Right ventricle myocardium inferior (tissue), 1 donor: Measurements from ENCODE around the gene KNSTRN. TPM values are rescaled to one million over a fixed set of nuclear protein-coding genes. Genes with fewer than 3 reads are reported as not detected.

Experiments used
- ATAC-seq: fragments of 200-7000 bp; cut with Tn5 transposase; one replicate; pipeline ENCODE4 v1.9.1; 2020; ENCODE audit warnings: mild to moderate bottlenecking, moderate library complexity
- DNase-seq: peaks from one replicate; pipeline ENCODE4 v3.0.0; 2021; ENCODE audit errors: missing footprints
- intact Hi-C: fragments of 100-400 bp; cut with DNase I; formaldehyde crosslinking; loops from one replicate; pipeline ENCODE4 v1.11.0; 2022
- long read RNA-seq: library from polyadenylated mRNA; unstranded; transcript quantifications from one replicate; pipeline ENCODE4 v2.0.0, GENCODE V29; 2021
- total RNA-seq: library from RNA; stranded (reverse); fragmentation: NEBNext Ultra II Directional; extraction: Animal tissue kit (Norgen Biotek cat#: 25700); gene quantifications from one replicate; pipeline ENCODE4 v1.2.1, GENCODE V29; 2021
- donor health status: DM: no; HTN: yes; CAD: no; lungs with severe emphysema.

KNSTRN gene
- total RNA-seq = 8.5 TPM
- long read RNA-seq, partial matches to known transcripts = 0 of 1 reads
- long read RNA-seq, other reads (novel, unspliced or antisense) = 0 of 1 reads

DNA sequence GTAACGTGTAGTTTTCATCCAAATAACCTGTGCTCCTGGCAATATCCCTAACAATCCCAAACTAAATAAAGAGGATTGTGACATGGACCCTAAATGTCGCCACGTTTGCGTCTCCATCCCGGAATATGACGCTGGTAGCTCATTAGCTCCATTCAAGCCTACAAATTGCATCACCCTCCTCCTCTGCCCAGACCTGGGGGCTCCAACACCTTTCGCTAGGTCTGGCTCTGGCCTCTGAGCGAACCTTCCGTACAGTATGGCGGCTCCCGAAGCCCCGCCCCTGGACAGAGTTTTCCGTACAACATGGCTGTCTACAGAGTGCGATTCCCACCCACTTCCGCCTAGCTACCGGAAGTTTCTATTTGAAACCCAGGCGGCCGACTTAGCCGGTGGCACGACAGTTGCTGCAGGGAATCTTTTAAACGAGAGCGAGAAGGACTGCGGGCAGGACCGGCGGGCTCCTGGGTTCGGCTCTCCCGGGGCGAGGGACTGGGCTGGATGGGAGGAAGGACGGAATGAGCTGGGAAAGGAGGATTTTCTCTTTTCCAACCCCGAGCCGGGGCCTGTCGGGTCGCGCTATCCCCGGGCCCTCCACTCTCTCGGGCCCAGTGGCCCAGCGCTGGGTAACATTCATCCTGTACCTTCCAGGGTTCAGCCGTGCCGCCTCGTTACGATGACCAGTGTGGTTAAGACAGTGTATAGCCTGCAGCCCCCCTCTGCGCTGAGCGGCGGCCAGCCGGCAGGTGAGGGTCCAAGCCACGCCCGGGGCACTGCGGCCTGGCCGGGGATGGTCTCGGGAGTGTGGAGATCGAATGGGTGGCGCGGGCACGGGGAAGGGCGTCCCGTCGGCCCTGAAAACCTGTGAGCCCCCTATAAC is at the start of gene KNSTRN:
Gene KNSTRN (plus strand): TSS at position 142 of the 877 bp plus-strand sequence. CDS start 115 bp downstream, at position 257.
- DNase-seq (peak; percentile 95), ATAC-seq (peak; percentile 98)
- intact Hi-C loops = no loop called here

DNA sequence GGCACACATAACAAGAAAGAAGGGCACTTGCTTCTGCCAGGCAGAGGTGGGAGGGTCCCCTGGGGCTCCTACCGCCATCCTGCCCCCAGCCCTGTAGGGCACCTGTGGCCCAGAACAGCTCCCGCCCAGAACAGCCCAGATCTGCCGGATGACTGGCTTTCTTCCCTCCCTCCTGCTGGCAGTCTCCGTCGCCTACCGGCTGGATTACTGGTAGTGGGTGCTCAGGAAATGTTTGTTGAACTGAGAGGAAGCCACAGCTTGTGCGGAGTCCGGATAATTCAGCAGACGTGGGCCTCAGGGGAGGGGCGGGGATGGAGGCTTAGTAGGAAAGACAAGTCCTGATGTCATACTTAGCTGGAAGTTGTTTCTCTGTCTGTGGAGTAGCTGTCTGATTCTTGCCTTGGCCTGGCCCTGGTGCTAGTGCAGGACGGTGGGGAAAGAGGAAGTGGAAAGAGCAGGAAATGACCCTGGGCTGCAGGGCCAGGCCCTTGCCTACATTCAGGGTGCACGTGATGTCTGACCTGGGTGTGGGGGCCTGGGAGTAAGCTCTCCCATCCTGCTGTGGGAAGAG is 48.5 kb upstream of the KNSTRN start:
- ATAC-seq = peak; percentile 38
- intact Hi-C loops = loop anchor here (10.0 kb wide), 1 partner anchor 229 kb away; the partner anchor contains the start of gene BMF
- peak; percentile 91 for DNase-seq

GRCh38 chr15:40334541-40334940 is 48.0 kb upstream of the KNSTRN start:
- no peak for ATAC-seq
- intact Hi-C loops = loop anchor here (10.0 kb wide), 1 partner anchor 230 kb away; the partner anchor contains the start of gene BMF
- no peak for DNase-seq

DNA sequence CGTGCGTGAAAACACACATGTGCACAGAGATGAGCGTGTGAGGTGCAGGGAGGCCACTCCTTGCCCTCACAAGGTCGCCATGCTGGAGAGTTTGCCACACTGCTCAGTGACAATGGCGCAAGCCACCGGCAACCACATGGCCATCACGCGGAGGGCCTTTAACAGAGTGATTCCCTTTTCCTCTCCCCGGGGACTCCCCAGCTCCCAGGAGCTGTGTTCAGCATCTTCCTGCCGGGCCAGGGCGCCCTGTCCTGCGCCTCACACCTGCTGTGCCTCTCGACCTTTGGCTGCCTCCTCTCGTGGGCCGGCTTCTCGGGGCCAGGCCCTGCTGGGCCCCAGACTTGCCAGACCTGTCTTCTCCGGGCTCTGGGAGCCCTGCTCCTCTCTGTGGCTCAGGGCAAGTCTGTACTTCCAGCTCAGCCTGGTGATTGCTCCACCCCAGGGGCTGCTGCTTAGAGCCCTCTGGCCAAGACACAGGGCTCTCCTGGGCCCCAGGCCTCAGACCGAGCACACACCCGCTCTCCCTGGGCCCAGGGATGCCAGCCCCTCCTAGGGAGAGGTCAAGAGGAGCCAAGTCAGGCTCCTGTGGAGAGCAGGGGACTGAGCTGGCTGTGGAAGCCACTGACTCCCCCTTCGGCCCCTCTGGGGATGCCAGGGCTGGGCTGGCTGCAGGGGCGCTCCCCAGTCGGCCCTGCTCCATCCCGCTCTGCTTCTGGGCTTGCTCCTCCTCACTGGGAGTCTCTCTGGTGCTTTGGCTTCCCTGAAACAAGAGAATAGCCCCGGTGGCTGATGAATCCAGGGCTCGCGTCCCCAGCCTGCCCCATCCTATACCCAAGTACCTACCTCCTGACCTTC is 47.4 kb upstream of the KNSTRN start:
- ATAC-seq (no peak), DNase-seq (no peak)
- intact Hi-C loops = loop anchor here (10.0 kb wide), 1 partner anchor 230 kb away; the partner anchor contains the start of gene BMF

- intact Hi-C loops = loop anchor here (10.0 kb wide), 1 partner anchor 231 kb away; the partner anchor contains the start of gene BMF
- no peak for DNase-seq
Observed at GRCh38 chr15:40335938-40336743, 46.4 kb upstream of the KNSTRN start.

DNA sequence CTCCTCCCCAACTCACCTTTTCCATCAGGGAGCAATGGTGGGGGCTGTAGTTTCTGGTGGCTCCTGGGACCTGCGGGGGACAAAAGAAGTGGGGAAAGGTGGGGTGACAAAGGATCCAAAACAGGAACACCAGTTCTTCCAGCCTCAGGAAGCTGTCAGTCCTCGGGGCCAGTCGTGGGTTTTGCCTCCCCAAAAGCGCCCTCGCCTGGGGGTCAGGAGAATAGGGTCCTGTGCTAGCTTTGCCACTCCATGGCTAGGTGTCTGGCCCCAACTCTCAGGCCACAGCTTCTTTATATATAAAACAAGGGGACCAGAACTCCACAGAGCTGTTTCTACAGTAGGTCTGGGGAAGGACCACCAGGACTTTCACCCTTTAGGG is 45.8 kb upstream of the KNSTRN start:
- DNase-seq = no peak
- ATAC-seq = no peak
- intact Hi-C loops = loop anchor here (10.0 kb wide), 1 partner anchor 232 kb away; the partner anchor contains the start of gene BMF

More at GRCh38 chr15:40335938-40336743, 46.4 kb upstream of the KNSTRN start:
- ATAC-seq = no peak

DNA sequence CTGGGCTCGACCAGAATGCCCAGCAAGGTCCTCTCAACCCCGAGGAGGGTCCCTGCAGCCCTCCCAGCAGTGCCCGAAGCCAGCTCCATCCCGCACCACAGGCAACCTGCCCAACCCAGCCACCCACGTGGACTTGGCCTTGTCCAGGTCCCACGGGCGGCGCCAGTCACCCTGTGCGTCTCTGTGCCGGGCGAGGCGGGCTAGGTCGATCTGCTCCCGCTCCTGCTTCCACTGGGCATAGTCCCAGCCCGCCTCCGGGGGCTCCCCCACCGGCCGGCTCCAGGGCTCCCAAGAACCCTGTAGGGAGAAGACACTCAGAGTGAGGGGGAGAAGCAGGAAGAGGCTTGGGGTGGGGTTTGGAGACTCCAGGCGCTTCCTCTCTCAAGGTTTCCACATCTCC is 44.9 kb upstream of the KNSTRN start:
- DNase-seq = no peak
- ATAC-seq = no peak
- intact Hi-C loops = loop anchor here (10.0 kb wide), 1 partner anchor 233 kb away; the partner anchor contains the start of gene BMF

DNA sequence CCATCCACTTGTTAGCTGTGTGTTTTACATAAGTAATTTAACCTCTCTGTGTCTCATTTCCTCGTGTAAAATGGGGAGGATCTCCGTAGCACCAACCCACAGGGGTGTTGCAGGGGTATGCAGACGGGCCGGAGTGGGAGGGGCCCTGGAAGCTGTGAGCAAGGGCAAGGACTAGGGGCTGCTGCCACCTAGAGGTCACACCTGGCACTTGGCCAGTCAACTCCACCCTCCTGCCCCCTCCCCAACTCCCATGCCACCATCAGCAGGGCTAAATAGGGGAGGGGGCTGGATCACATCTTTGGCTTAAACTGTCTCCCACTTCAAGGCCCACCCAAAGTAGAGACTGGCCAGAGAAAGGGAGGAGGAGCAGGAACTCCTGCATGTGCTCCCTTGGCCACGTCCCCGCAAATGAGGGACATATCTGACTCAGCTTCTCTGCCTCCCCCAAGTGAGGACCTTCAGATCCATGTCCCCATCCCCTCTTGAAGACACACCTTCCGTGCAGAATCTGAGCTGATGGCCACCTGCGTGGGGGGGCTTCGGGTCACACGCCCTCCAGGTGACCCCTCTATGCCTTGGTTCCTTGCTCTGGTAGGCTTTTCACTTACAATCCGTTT is 44.4 kb upstream of the KNSTRN start:
- no peak for ATAC-seq
- DNase-seq = peak; percentile 89
- intact Hi-C loops = loop anchor here (2.0 to 10.0 kb wide), 2 partner anchors 29 to 233 kb away; partner anchors contain the start of gene BMF

DNA sequence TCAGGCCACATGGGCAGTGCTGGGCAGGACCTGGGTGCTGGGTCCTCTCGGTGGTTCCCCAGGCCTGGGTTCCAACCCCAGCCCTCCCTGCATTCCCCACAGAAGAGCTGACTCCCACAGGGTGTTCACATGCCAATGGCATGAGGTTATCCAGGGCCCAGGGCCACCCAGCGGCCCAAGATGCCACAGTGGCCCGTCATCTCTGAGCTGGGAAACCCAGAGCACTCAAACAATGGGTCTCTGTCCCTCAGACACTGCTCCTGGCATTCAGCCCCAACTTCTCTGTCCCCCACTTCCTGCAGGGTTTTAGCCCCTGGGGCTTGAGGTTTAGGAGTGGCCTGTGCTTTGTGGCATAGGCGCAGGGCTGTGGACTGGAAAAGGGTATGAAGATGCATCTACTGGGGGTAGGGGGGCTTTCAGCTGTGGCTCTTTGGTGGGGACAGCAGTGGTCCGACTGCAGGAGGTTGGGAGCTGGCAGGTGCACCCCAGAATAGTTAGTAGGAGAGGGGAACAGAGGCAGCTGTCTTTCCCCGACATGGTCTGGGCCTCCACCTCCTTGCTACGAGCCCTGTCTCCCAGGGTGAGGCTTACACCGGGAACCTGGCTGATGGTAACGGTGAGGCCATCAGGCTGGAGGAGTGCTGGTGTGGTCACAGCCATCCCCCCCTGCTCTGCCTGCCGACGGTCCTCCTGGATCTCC is 43.5 kb upstream of the KNSTRN start:
- peak; percentile 29 for ATAC-seq
- no peak for DNase-seq
- intact Hi-C loops = loop anchor here (2.0 to 10.0 kb wide), 2 partner anchors 28 to 234 kb away; partner anchors contain the start of gene BMF

GRCh38 chr15:40339621-40339945 is 42.9 kb upstream of the KNSTRN start:
- intact Hi-C loops = loop anchor here (2.0 to 10.0 kb wide), 2 partner anchors 27 to 235 kb away; partner anchors contain the start of gene BMF
- DNase-seq = no peak
- ATAC-seq = peak; percentile 9

GRCh38 chr15:40340038-40340739 is 42.3 kb upstream of the KNSTRN start:
- peak; percentile 91 for DNase-seq
- ATAC-seq = peak; percentile 71
- intact Hi-C loops = loop anchor here (1.0 to 2.0 kb wide), 2 partner anchors 17 to 81 kb away; partner anchors contain the start of gene INAFM2

DNA sequence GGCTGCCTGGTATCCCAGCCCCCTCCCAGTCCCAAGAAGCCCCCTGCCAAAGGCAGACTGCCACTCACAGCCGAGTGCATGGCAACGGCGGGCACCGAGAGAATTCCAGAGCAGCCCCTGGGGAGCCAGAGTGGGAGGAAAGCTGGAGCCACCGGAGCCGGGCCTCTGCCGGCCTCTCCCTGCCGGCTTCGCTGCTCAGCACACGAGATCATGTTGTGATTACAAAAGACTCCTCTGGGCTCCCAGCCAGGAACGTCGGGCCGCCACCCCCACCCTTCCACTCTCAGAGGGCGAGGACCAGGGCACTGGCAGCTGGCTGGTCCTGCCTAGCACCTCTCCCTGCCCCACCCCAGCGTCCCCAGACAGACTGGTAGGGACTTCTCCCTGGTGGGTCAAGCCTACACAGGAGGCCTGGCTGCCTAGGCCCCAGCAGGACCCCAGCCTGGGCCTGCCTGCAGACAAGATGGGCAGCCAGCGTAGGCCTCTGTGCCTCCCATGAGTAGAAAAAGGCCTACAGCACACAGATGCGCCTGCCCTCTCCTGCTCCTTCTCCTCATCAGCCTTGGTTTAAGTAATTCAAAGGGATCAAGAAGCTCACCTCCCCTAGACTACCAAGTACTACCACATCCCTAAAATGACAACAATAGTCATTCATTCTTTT is 41.7 kb upstream of the KNSTRN start, which contains the start of gene CCDC9B:
Gene CCDC9B (minus strand): TSS at position 200 of the 661 bp plus-strand sequence. CDS start 120 bp downstream, at position 80.
- ATAC-seq = peak; percentile 76
- peak; percentile 89 for DNase-seq
- intact Hi-C loops = loop anchor here (1.0 to 2.0 kb wide), 2 partner anchors 18 to 80 kb away; partner anchors contain the start of gene INAFM2

GRCh38 chr15:40342416-40343320 is 39.9 kb upstream of the KNSTRN start:
- intact Hi-C loops = no loop called here
- DNase-seq (no peak), ATAC-seq (no peak)

DNA sequence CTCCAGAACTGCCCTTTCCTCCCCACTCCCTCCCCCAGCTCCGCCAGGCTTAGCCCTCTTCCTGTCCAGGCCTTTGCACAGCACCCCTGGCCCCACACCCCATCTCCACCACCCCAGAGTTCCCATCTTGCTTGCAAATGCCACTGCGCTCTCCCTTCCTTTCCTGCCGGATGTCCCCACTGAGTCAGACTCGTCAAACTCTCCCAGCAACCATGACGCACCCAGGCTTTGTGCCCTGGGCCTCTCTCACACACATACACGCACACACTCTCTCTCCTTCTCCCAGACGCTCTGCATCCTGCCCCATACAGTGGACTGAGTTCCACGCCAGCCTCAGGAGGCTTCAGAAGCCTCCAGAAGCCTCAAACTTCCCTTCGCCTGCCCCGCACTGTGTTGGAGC is 39.0 kb upstream of the KNSTRN start:
- DNase-seq (no peak), ATAC-seq (no peak)
- intact Hi-C loops = no loop called here
